Prostate gland (tissue), 2 donors: Measurements from ENCODE around the gene SWSAP1.

ENCODE experiments used
- CTCF ChIP-seq, 4 experiments: fragments of 200-600 bp in 2 of 4; fragments of 450-650 bp in 2 of 4; sonication (generic) in 2 of 4; IDR thresholded peaks; 1 replicate in 3 of 4; 2 replicates in 1 of 4; pipeline ENCODE4 v1.5.1; 2016 to 2019; ENCODE audit warnings: antibody characterized with exemption in 4 of 4, mild to moderate bottlenecking in 2 of 4, moderate library complexity in 2 of 4
- POLR2A ChIP-seq: fragments of 450-650 bp; IDR thresholded peaks from one replicate; pipeline ENCODE4 v1.6.1; 2016; ENCODE audit warnings: antibody characterized with exemption, mild to moderate bottlenecking
- POLR2AphosphoS5 ChIP-seq: sonication (generic); formaldehyde crosslinking; IDR thresholded peaks from one replicate; pipeline ENCODE4 v1.6.1; 2017; ENCODE audit warnings: antibody characterized with exemption

GRCh38 chr19:11373166-11373884, 1.1 kb upstream of the SWSAP1 start:
- TF ChIP-seq CTCF (IDR thresholded peaks at IDR 0.05), result no peak
- TF ChIP-seq POLR2A, result no peak
- TF ChIP-seq POLR2AphosphoS5, result no peak
